CD8-positive, alpha-beta memory T cell (primary cell): ENCODE measurements around the gene PID1. TPM values are rescaled to one million over a fixed set of nuclear protein-coding genes. Genes with fewer than 3 reads are reported as not detected.

ENCODE experiments used
- CTCF ChIA-PET: fragments of 350-600 bp; sonication (Branson Sonifier 250); formaldehyde crosslinking; loops from one replicate; lab custom pipeline; 2021; ENCODE audit warnings: antibody characterized with exemption; lab: Charles Lee
- POLR2A ChIA-PET: fragments of 350-600 bp; sonication (Branson Sonifier 250); formaldehyde crosslinking; loops from one replicate; lab custom pipeline; 2021; ENCODE audit warnings: antibody characterized with exemption; lab: Charles Lee
- DNase-seq, 5 donors: peaks; one replicate each; pipeline versions ENCODE4 v3.0.0 to v3.0.0-alpha.2; 2020 to 2022; ENCODE audit warnings: mixed read lengths in 1 of 5
- H3K27ac ChIP-seq: one replicate; pipeline ENCODE4 v1.7.0; 2013; ENCODE audit warnings: low read depth, mild to moderate bottlenecking, low read length, moderate library complexity
- H3K27me3 ChIP-seq: 2 replicates; pipeline ENCODE4 v1.7.0; 2013; ENCODE audit warnings: low read length, mild to moderate bottlenecking; ENCODE audit not compliant: insufficient read depth, poor library complexity, severe bottlenecking
- H3K36me3 ChIP-seq: 2 replicates; pipeline ENCODE4 v1.7.0; 2013; ENCODE audit warnings: mild to moderate bottlenecking, low read length, moderate library complexity; ENCODE audit not compliant: insufficient read depth
- H3K4me1 ChIP-seq: 2 replicates; pipeline ENCODE4 v1.7.0; 2013; ENCODE audit warnings: mild to moderate bottlenecking, low read length, moderate library complexity; ENCODE audit not compliant: insufficient read depth
- H3K4me3 ChIP-seq: 2 replicates; pipeline ENCODE4 v1.7.0; 2013; ENCODE audit warnings: mild to moderate bottlenecking, low read length
- H3K9me3 ChIP-seq: 2 replicates; pipeline ENCODE4 v1.7.0; 2013; ENCODE audit warnings: mild to moderate bottlenecking, low read length
- H3K27ac Mint-ChIP-seq, 8 donors: one replicate each; pipeline ENCODE4 v1.8.0; 2020 to 2021; ENCODE audit warnings: mixed read lengths in 8 of 8, mild to moderate bottlenecking in 6 of 8, inconsistent platforms in 3 of 8, moderate library complexity in 3 of 8
- H3K27me3 Mint-ChIP-seq, 2 donors: one replicate each; pipeline ENCODE4 v1.8.0; 2020 to 2021; ENCODE audit warnings: mixed read lengths in 2 of 2, mild to moderate bottlenecking in 1 of 2, moderate library complexity in 1 of 2
- H3K36me3 Mint-ChIP-seq, 3 donors: one replicate each; pipeline ENCODE4 v1.8.0; 2020 to 2021; ENCODE audit warnings: mixed read lengths in 3 of 3, inconsistent platforms in 1 of 3, mild to moderate bottlenecking in 1 of 3
- H3K4me1 Mint-ChIP-seq, 3 donors: one replicate each; pipeline ENCODE4 v1.8.0; 2020 to 2021; ENCODE audit warnings: mixed read lengths in 3 of 3, inconsistent platforms in 1 of 3, mild to moderate bottlenecking in 1 of 3
- H3K4me3 Mint-ChIP-seq, 7 donors: one replicate each; pipeline ENCODE4 v1.8.0; 2020 to 2021; ENCODE audit warnings: mixed read lengths in 7 of 7, mild to moderate bottlenecking in 6 of 7, moderate library complexity in 4 of 7, inconsistent platforms in 2 of 7
- H3K9me3 Mint-ChIP-seq, 5 donors: one replicate each; pipeline ENCODE4 v1.8.0; 2020 to 2022; ENCODE audit warnings: mixed read lengths in 5 of 5, mild to moderate bottlenecking in 3 of 5, moderate library complexity in 2 of 5, inconsistent platforms in 1 of 5
- polyA plus RNA-seq: library from polyadenylated mRNA; unstranded; fragments of 300-500 nt; fragmentation: Illumina TruSeq; gene quantifications from one replicate; pipeline ENCODE4 v1.2.3, GENCODE V29; 2021
- total RNA-seq, 2 experiments: library from RNA; stranded (reverse); gene quantifications; one replicate each; pipeline ENCODE4 v1.2.3, GENCODE V29; 2021

The PID1 gene
- total and polyA plus RNA-seq, 3 experiments from 2014 or later = not detected

DNA sequence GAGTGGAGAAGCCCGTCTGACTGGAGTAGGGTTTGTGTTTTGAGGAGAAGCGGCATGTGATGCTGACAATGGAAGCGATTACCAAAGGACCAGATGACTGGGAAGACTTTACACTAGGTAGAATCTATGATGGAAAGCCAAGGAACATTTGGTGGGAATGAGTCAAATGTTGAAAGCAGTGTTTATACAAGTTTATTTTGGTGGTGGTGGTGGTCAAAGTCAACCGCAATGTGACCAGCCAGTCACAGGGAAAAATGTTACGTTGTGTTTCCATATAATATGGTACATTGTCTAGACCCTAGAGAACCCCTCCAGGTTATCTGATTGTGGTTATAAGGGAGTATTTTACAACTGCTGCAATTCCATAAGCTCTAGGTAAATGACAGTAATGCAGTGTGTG lies 216.8 kb downstream of the PID1 start:
- Mint-ChIP-seq H3K27ac (no peak overlapping the region), H3K27me3 (no peaks in the 10 kb centered on the region), H3K4me1 (no peaks in the 10 kb centered on the region), H3K4me3 (no peak overlapping the region), H3K36me3 (peaks cover 0 to 1% (median 0%) of the 10 kb centered on the region in 3 donors), H3K9me3 (peaks cover 0 to 4% (median 0%) of the 10 kb centered on the region in 5 donors)
- Histone ChIP-seq H3K4me3 (no peak overlapping the region), H3K9me3 (no peaks in the 10 kb centered on the region), H3K27ac (no peak overlapping the region), H3K4me1 (no peaks in the 10 kb centered on the region), H3K36me3 (no peaks in the 10 kb centered on the region), H3K27me3 (no peaks in the 10 kb centered on the region)
- DNase-seq = no peak
- ChIA-PET CTCF (no interaction called here), POLR2A (no interaction called here)

DNA sequence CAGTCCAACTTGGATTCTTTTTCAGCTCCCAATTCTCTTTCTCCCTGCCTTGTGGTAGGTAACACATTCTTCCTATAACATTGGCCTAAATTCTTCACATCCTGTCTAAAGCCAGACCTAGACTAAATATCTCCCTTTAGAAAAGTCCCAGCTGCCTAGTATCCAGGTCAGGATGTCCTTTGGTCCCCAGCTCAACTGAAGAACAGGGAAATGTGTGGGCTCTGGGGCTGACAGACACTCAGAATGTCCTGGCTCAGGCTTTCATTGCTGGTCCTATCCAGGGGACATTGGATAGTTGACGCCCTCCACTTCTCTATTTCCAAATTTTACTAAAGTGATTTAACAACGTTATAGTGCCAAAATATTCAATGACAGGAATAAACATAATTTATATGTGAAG lies 219.3 kb downstream of the PID1 start:
- no peak overlapping the region for H3K4me3 Mint-ChIP-seq
- peaks cover 0 to under 1% of the 10 kb centered on the region in 2 donors for H3K27me3 Mint-ChIP-seq
- H3K9me3 Mint-ChIP-seq = peaks cover 0 to 2% (median 0%) of the 10 kb centered on the region in 5 donors
- peaks cover 0 to 1% (median 0%) of the 10 kb centered on the region in 3 donors for H3K36me3 Mint-ChIP-seq
- H3K4me1 Mint-ChIP-seq = no peaks in the 10 kb centered on the region
- Histone ChIP-seq H3K27ac (no peak overlapping the region), H3K36me3 (no peaks in the 10 kb centered on the region), H3K27me3 (no peaks in the 10 kb centered on the region), H3K4me1 (no peaks in the 10 kb centered on the region), H3K9me3 (no peaks in the 10 kb centered on the region), H3K4me3 (no peak overlapping the region)
- ChIA-PET POLR2A (no interaction called here), CTCF (no interaction called here)
- DNase-seq = no peak
- H3K27ac Mint-ChIP-seq = no peak overlapping the region

DNA sequence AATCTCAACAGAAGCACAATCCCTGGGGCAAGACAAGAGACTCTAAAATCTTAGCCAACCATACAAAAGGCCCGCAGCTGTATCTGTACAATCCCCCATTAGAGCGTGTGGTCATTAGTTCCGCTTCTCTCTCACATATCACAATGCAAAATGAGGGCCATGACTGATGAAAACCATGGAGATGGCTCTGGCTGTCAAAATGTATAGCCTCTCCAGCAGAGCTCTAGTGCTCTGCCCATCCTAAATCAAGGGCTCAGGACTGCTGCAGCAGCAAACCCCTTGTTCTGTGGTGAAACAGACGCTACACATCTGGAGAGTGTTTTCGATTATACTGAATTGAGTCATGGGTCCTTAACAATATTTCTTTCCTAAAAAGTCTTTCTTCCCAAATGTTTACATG lies 221.0 kb downstream of the PID1 start:
- Mint-ChIP-seq H3K36me3 (peaks cover 0 to 1% (median 0%) of the 10 kb centered on the region in 3 donors), H3K4me1 (no peaks in the 10 kb centered on the region), H3K27me3 (peaks cover 0 to 1% of the 10 kb centered on the region in 2 donors), H3K9me3 (peaks cover 0 to 3% (median 0%) of the 10 kb centered on the region in 5 donors), H3K4me3 (no peak overlapping the region), H3K27ac (no peak overlapping the region)
- DNase-seq = no peak
- CTCF ChIA-PET = no interaction called here
- Histone ChIP-seq H3K9me3 (no peaks in the 10 kb centered on the region), H3K36me3 (no peaks in the 10 kb centered on the region), H3K27ac (no peak overlapping the region), H3K27me3 (no peaks in the 10 kb centered on the region), H3K4me1 (no peaks in the 10 kb centered on the region), H3K4me3 (no peak overlapping the region)
- POLR2A ChIA-PET = no interaction called here

DNA sequence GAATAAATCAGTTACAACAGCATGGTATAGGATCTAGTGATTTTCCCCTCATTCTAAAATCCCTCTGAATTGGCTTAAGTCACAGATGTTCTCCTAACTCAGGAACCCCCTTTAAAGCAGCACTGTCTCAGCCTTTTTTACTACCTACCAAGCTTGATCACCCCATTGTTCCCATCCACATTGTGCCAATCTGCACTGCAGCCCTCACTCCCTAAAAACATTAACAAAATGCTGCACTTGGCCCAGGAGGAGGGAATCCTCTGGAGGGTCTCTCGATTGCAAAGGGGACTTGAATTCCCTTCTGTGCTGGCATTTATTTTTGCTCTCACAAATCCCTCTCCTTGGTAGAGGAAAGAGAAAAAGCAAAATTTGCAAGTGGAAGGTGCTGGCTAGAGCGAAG lies 223.0 kb downstream of the PID1 start:
- Mint-ChIP-seq H3K27ac (no peak overlapping the region), H3K36me3 (peaks cover 0 to 1% (median 0%) of the 10 kb centered on the region in 3 donors), H3K9me3 (peaks cover 0 to 6% (median 0%) of the 10 kb centered on the region in 5 donors), H3K4me1 (no peaks in the 10 kb centered on the region), H3K4me3 (no peak overlapping the region), H3K27me3 (peaks cover 0 to 1% of the 10 kb centered on the region in 2 donors)
- DNase-seq = no peak
- CTCF ChIA-PET = no interaction called here
- no peaks in the 10 kb centered on the region for H3K27me3 ChIP-seq
- no peak overlapping the region for H3K4me3 ChIP-seq
- POLR2A ChIA-PET = no interaction called here
- no peaks in the 10 kb centered on the region for H3K36me3 ChIP-seq
- H3K27ac ChIP-seq = no peak overlapping the region
- H3K9me3 ChIP-seq = no peaks in the 10 kb centered on the region
- H3K4me1 ChIP-seq = no peaks in the 10 kb centered on the region

DNA sequence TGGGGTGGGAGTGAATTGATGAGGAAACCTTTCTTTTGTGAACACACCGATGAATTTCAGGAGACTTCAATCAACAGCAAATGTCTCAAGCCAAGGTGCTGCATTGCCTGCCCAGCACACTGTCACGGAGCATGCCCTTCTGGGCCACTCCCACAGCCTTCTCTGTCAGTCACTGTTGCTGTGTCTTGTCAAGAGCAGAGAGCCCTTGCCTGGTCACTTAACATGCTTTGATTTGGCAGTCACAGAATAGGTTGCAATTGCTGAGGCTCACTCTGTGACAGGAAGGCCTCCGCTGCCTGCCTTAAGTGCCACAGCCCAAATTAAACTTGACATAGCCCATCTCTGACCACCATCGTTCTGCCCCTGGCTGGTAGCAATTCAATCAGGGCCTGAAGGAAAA lies 225.4 kb downstream of the PID1 start:
- Histone ChIP-seq H3K27ac (no peak overlapping the region), H3K36me3 (no peaks in the 10 kb centered on the region), H3K4me3 (no peak overlapping the region), H3K9me3 (no peaks in the 10 kb centered on the region), H3K27me3 (no peaks in the 10 kb centered on the region), H3K4me1 (no peaks in the 10 kb centered on the region)
- ChIA-PET POLR2A (no interaction called here), CTCF (no interaction called here)
- Mint-ChIP-seq H3K4me3 (no peak overlapping the region), H3K9me3 (peaks cover 0 to 6% (median 0%) of the 10 kb centered on the region in 5 donors), H3K27ac (no peak overlapping the region), H3K4me1 (no peaks in the 10 kb centered on the region), H3K36me3 (no peaks in the 10 kb centered on the region), H3K27me3 (peaks cover 0 to 1% of the 10 kb centered on the region in 2 donors)
- DNase-seq = no peak

DNA sequence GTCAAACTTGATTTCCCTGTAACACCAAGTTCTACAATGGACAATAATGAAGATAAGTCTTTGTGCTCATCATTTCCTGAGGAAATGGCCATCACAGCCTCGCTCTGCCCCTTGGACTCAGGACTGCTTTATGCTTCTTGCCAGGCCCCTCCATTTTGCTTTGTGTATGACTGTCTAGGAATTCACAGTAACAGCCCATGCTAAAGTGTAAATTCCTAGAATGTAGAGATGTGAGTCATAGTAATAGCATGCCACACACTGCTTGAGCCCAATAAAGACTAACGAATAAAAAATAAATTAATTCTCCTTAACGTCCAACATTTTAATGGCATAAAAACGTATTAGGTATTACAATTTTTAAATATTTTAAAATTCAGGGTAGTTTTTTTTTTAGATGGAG lies 226.5 kb downstream of the PID1 start:
- H3K27ac ChIP-seq = no peak overlapping the region
- H3K9me3 ChIP-seq = no peaks in the 10 kb centered on the region
- Mint-ChIP-seq H3K4me1 (no peaks in the 10 kb centered on the region), H3K4me3 (no peak overlapping the region), H3K9me3 (peaks cover 0 to 6% (median 1%) of the 10 kb centered on the region in 5 donors), H3K36me3 (no peaks in the 10 kb centered on the region), H3K27ac (no peak overlapping the region), H3K27me3 (peaks cover 0 to 1% of the 10 kb centered on the region in 2 donors)
- DNase-seq = no peak
- no peaks in the 10 kb centered on the region for H3K27me3 ChIP-seq
- H3K4me1 ChIP-seq = no peaks in the 10 kb centered on the region
- H3K4me3 ChIP-seq = no peak overlapping the region
- POLR2A ChIA-PET = no interaction called here
- no peaks in the 10 kb centered on the region for H3K36me3 ChIP-seq
- CTCF ChIA-PET = no interaction called here

DNA sequence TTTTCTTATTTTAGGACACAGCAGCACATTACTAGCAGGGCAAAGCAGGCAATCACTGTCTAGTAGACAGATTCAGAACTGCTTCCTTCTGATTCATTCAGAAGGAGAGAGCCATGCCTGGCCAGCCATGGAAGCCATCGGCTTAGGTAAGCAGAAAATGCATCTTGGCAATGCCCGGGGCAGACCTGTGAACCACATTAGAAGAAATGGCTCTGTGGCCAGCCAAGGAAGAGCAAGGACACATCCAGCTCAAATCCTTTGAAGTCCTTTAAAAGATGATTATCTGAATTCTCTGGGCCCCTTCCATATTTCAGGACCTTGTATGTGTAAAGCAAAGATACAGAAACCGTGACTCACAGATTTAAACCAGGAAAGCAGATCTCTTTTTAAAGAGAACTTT lies 227.4 kb downstream of the PID1 start:
- Histone ChIP-seq H3K4me3 (no peak overlapping the region), H3K36me3 (no peaks in the 10 kb centered on the region), H3K27ac (no peak overlapping the region), H3K4me1 (no peaks in the 10 kb centered on the region), H3K9me3 (no peaks in the 10 kb centered on the region), H3K27me3 (no peaks in the 10 kb centered on the region)
- H3K4me1 Mint-ChIP-seq = no peaks in the 10 kb centered on the region
- H3K4me3 Mint-ChIP-seq = no peak overlapping the region
- no peak for DNase-seq
- ChIA-PET CTCF (no interaction called here), POLR2A (no interaction called here)
- no peak overlapping the region for H3K27ac Mint-ChIP-seq
- peaks cover 0 to 6% (median 2%) of the 10 kb centered on the region in 5 donors for H3K9me3 Mint-ChIP-seq
- H3K27me3 Mint-ChIP-seq = peaks cover 0 to 1% of the 10 kb centered on the region in 2 donors
- no peaks in the 10 kb centered on the region for H3K36me3 Mint-ChIP-seq

DNA sequence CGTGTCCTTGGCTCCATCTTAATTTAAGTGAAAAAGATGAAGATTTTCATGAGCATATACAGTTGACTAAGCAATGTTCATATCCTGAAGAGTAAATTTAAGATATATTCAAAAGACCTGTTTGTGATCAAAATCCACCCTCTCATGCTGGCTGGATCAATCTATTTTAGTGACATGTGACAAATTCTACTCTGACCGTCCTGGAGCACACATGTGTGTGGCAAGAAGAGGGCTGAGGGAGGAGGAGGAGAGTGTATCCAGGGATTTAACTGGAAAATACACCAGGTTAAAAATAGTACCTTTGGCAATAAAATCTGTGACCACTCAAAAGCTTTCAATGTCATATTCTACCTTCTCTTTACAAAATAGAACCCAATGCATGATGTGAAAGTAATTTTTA lies 228.7 kb downstream of the PID1 start:
- no peaks in the 10 kb centered on the region for H3K4me1 Mint-ChIP-seq
- H3K36me3 Mint-ChIP-seq = no peaks in the 10 kb centered on the region
- Histone ChIP-seq H3K27me3 (no peaks in the 10 kb centered on the region), H3K36me3 (no peaks in the 10 kb centered on the region), H3K27ac (no peak overlapping the region), H3K4me3 (no peak overlapping the region), H3K9me3 (no peaks in the 10 kb centered on the region), H3K4me1 (no peaks in the 10 kb centered on the region)
- no peak overlapping the region for H3K4me3 Mint-ChIP-seq
- peaks cover 0 to 6% (median 2%) of the 10 kb centered on the region in 5 donors for H3K9me3 Mint-ChIP-seq
- DNase-seq = no peak
- ChIA-PET CTCF (no interaction called here), POLR2A (no interaction called here)
- H3K27me3 Mint-ChIP-seq = peaks cover 0 to 1% of the 10 kb centered on the region in 2 donors
- H3K27ac Mint-ChIP-seq = no peak overlapping the region

DNA sequence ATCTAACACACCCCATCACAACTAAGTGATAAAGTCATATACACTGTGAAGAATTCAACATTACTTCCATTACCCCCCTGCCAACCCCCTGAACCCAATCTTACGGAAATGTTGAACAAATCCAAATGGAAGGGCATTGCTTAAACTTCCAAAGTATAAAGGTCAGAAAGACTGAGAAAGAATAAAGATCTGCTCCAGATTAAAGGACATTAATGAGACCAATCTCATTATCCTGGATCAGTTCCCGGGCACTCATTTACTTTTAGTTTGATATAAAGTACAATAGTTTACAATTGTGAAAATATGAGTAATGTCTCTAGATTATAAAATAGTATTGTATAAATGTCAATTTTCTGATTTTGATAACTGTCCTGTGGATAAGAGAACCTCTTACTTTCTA lies 229.4 kb downstream of the PID1 start:
- Histone ChIP-seq H3K36me3 (no peaks in the 10 kb centered on the region), H3K9me3 (no peaks in the 10 kb centered on the region), H3K27ac (no peak overlapping the region), H3K4me1 (no peaks in the 10 kb centered on the region), H3K4me3 (no peak overlapping the region), H3K27me3 (no peaks in the 10 kb centered on the region)
- CTCF ChIA-PET = no interaction called here
- H3K27ac Mint-ChIP-seq = no peak overlapping the region
- H3K36me3 Mint-ChIP-seq = no peaks in the 10 kb centered on the region
- H3K9me3 Mint-ChIP-seq = peaks cover 0 to 3% (median 2%) of the 10 kb centered on the region in 5 donors
- H3K27me3 Mint-ChIP-seq = no peaks in the 10 kb centered on the region
- POLR2A ChIA-PET = no interaction called here
- H3K4me1 Mint-ChIP-seq = no peaks in the 10 kb centered on the region
- no peak overlapping the region for H3K4me3 Mint-ChIP-seq
- DNase-seq = no peak
